ENCODE data around the gene AKAP12.

Gene AKAP12

GRCh38 chr6:151399679-151400078 is 159.9 kb downstream of the AKAP12 start:
- Histone ChIP-seq H3K4me3 (ENCODE audit: low read length in 2 of 2) (no peak overlapping the region), H3K36me3 (ENCODE audit: control insufficient read depth in 2 of 2, insufficient read depth in 2 of 2, low read length in 2 of 2) (peaks cover 7 to 18% of the 10 kb centered on the region in 2 donors), H3K9me3 (ENCODE audit: control insufficient read depth in 2 of 2, low read length in 2 of 2) (no peaks in the 10 kb centered on the region), H3K9ac (ENCODE audit: low read depth in 1 of 2, low read length in 2 of 2) (no peak overlapping the region), H3K27ac (ENCODE audit: low read depth in 2 of 2, low read length in 2 of 2) (no peak overlapping the region), H3K4me1 (ENCODE audit: control insufficient read depth in 2 of 2, insufficient read depth in 2 of 2, low read length in 2 of 2) (peaks cover 3% of the 10 kb centered on the region in 2 donors), H3K27me3 (ENCODE audit: control insufficient read depth in 2 of 2, insufficient read depth in 2 of 2, low read length in 2 of 2) (no peaks in the 10 kb centered on the region)

DNA sequence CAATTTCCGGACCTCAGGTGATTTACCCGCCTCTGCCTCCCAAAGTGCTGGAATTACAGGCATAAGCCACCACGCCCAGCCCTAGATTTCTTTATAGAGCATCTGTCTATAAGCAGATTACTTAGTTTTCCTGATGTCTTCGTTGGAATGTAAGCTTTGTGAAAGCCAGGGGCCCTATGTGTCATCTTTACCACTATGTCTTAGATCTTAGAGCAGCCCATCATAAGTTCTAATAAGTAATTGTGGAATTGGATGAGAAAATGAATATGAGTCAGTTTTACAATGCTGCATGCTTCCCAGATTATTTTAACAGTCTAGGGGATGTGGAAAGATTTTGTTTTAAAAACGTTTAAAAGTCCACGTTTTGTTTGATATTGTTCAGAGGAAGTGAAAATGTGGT is 160.7 kb downstream of the AKAP12 start:
- Histone ChIP-seq H3K9ac (ENCODE audit: low read depth in 1 of 2, low read length in 2 of 2) (no peak overlapping the region), H3K4me1 (ENCODE audit: control insufficient read depth in 2 of 2, insufficient read depth in 2 of 2, low read length in 2 of 2) (no peaks in the 10 kb centered on the region), H3K36me3 (ENCODE audit: control insufficient read depth in 2 of 2, insufficient read depth in 2 of 2, low read length in 2 of 2) (peaks cover 7 to 18% of the 10 kb centered on the region in 2 donors), H3K27me3 (ENCODE audit: control insufficient read depth in 2 of 2, insufficient read depth in 2 of 2, low read length in 2 of 2) (no peaks in the 10 kb centered on the region), H3K27ac (ENCODE audit: low read depth in 2 of 2, low read length in 2 of 2) (no peak overlapping the region), H3K4me3 (ENCODE audit: low read length in 2 of 2) (no peak overlapping the region), H3K9me3 (ENCODE audit: control insufficient read depth in 2 of 2, low read length in 2 of 2) (no peaks in the 10 kb centered on the region)

DNA sequence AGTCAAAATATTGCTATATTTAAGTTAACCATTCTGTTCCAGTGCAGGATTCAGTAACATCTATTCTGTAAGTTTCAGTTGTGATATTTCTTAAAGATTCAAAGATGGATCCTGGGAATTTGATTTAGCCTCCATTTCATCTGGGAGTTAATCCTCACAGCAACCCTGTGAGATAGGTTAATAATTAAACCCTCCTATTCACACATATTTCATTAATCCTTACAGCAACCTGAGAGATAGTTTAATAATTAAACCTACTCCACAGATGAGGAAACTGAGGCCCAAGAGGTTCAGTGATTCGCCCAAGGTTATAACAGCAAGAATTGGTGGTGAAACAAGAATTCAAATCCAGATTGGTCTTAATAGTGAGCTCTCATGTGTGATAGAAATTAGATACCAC is 162.5 kb downstream of the AKAP12 start:
- H3K9me3 ChIP-seq (ENCODE audit: control insufficient read depth in 2 of 2, low read length in 2 of 2): no peaks in the 10 kb centered on the region
- no peak overlapping the region for H3K4me3 ChIP-seq (ENCODE audit: low read length in 2 of 2)
- no peaks in the 10 kb centered on the region for H3K27me3 ChIP-seq (ENCODE audit: control insufficient read depth in 2 of 2, insufficient read depth in 2 of 2, low read length in 2 of 2)
- H3K9ac ChIP-seq (ENCODE audit: low read depth in 1 of 2, low read length in 2 of 2): no peak overlapping the region
- peaks cover 7 to 20% of the 10 kb centered on the region in 2 donors for H3K36me3 ChIP-seq (ENCODE audit: control insufficient read depth in 2 of 2, insufficient read depth in 2 of 2, low read length in 2 of 2)
- H3K27ac ChIP-seq (ENCODE audit: low read depth in 2 of 2, low read length in 2 of 2): no peak overlapping the region
- no peaks in the 10 kb centered on the region for H3K4me1 ChIP-seq (ENCODE audit: control insufficient read depth in 2 of 2, insufficient read depth in 2 of 2, low read length in 2 of 2)

DNA sequence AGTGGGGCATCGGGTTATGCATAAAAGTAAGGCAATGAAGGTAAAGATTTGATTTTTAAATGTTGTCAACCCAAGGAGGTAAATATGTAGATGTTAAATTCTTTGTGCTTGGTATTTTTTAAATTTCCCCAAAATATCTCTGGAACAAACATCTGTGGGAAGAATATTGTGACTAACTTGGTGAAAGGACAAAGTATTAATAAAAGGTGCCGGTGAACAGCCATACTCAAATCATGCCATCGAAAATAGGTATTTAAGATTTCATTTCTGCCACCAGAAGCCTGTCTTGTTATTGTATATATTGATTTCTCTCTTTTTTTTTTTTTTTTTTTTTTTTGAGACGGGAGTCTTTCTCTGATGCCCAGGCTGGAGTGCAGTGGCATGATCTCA is 164.1 kb downstream of the AKAP12 start:
- Histone ChIP-seq H3K27me3 (ENCODE audit: control insufficient read depth in 2 of 2, insufficient read depth in 2 of 2, low read length in 2 of 2) (no peaks in the 10 kb centered on the region), H3K9me3 (ENCODE audit: control insufficient read depth in 2 of 2, low read length in 2 of 2) (no peaks in the 10 kb centered on the region), H3K9ac (ENCODE audit: low read depth in 1 of 2, low read length in 2 of 2) (no peak overlapping the region), H3K4me1 (ENCODE audit: control insufficient read depth in 2 of 2, insufficient read depth in 2 of 2, low read length in 2 of 2) (no peaks in the 10 kb centered on the region), H3K4me3 (ENCODE audit: low read length in 2 of 2) (no peak overlapping the region), H3K27ac (ENCODE audit: low read depth in 2 of 2, low read length in 2 of 2) (no peak overlapping the region), H3K36me3 (ENCODE audit: control insufficient read depth in 2 of 2, insufficient read depth in 2 of 2, low read length in 2 of 2) (peaks cover 7 to 20% of the 10 kb centered on the region in 2 donors)

All from mucosa of rectum (tissue), 2 donors.